Measurements from ENCODE around the gene PPM1D.

PPM1D gene

DNA sequence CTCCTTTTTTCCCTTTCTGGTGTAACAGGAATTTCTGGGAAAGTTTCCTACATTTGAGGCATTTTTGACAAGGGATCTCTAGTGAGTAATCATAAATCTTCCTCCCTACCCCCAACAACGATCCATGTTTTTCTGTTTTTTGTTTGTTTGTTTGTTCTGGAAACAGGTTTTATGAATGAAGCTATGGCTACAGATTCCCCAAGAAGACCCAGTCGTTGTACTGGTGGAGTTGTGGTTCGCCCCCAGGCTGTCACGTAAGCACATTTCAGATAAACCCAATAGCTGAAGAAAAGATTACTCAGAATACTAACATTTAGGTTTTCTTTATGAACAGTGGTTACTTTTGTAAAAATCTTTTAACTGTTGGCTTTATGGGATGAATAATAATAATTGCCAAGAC is 79.3 kb downstream of the PPM1D start:
- Histone ChIP-seq H3K9me3 (ENCODE audit: control insufficient read depth, low read length) (no peaks in the 10 kb centered on the region), H3K36me3 (ENCODE audit: control insufficient read depth, insufficient read depth, low read length) (no peaks in the 10 kb centered on the region), H3K27me3 (ENCODE audit: control insufficient read depth, insufficient read depth, low read length) (no peaks in the 10 kb centered on the region), H3K4me1 (ENCODE audit: control insufficient read depth, insufficient read depth, low read length) (no peaks in the 10 kb centered on the region), H3K4me3 (ENCODE audit: low read length) (no peak overlapping the region), H3K9ac (ENCODE audit: low read length) (no peak overlapping the region)

DNA sequence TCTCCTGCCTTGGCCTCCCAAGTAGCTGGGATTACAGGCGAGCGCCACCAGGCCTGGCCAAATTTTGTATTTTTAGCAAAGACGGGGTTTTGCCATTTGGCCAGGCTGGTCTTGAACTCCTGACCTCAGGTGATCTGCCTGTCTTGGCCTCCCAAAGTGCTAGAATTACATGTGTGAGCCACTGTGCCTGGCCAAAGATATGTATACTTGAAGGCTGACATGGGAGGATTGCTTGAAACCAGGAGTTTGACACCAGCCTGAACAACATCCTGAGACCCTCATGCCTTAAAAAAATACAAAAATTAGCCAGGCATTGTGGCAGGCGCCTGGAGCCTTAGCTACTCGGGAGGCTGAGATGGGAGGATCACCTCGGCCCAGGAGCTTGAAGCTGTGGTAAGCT is 80.8 kb downstream of the PPM1D start:
- Histone ChIP-seq H3K4me3 (ENCODE audit: low read length) (no peak overlapping the region), H3K36me3 (ENCODE audit: control insufficient read depth, insufficient read depth, low read length) (no peaks in the 10 kb centered on the region), H3K4me1 (ENCODE audit: control insufficient read depth, insufficient read depth, low read length) (no peaks in the 10 kb centered on the region), H3K27me3 (ENCODE audit: control insufficient read depth, insufficient read depth, low read length) (no peaks in the 10 kb centered on the region), H3K9me3 (ENCODE audit: control insufficient read depth, low read length) (no peaks in the 10 kb centered on the region), H3K9ac (ENCODE audit: low read length) (no peak overlapping the region)

DNA sequence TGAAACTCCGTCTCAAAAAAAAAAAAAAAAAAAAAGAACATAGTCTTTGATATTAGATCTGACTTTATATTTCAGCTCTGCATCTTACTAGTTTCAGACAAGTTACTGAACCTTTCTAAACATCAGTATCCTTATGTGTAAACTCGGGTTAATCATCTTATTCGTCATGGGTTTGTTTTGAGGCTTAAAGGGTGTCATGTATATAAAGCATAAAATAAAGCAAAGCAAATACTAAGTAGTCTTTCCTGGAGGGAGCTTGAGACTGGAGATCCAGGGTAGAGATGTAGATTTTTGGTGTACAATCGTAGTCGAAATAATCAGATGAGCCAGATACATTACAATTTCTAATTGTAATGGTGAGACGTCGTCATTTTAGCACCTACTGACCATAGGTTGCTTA is 85.4 kb downstream of the PPM1D start:
- Histone ChIP-seq H3K4me3 (ENCODE audit: low read length) (no peak overlapping the region), H3K36me3 (ENCODE audit: control insufficient read depth, insufficient read depth, low read length) (no peaks in the 10 kb centered on the region), H3K9me3 (ENCODE audit: control insufficient read depth, low read length) (no peaks in the 10 kb centered on the region), H3K9ac (ENCODE audit: low read length) (no peak overlapping the region), H3K4me1 (ENCODE audit: control insufficient read depth, insufficient read depth, low read length) (no peaks in the 10 kb centered on the region), H3K27me3 (ENCODE audit: control insufficient read depth, insufficient read depth, low read length) (no peaks in the 10 kb centered on the region)

DNA sequence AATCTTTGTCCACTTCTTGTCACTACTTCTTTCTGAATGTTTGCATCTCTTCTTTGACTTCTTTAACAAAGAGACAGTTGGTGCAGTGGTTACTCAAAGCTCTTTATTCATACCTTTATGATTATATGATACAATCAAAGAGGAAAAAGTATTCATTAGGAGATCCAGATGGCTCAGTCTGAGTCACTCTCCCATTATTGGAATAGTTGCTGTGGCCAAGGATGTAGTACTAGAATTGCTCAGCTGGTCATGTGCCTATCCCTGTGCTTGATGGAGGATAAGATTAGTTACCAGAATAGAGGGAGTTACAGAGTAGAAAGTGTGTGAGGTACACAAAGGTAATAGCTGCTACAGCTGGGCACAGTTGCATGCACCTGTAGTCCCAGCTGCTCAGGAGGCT is 96.0 kb downstream of the PPM1D start:
- Histone ChIP-seq H3K9ac (ENCODE audit: low read length) (no peak overlapping the region), H3K4me1 (ENCODE audit: control insufficient read depth, insufficient read depth, low read length) (no peaks in the 10 kb centered on the region), H3K4me3 (ENCODE audit: low read length) (no peak overlapping the region), H3K9me3 (ENCODE audit: control insufficient read depth, low read length) (no peaks in the 10 kb centered on the region), H3K27me3 (ENCODE audit: control insufficient read depth, insufficient read depth, low read length) (no peaks in the 10 kb centered on the region), H3K36me3 (ENCODE audit: control insufficient read depth, insufficient read depth, low read length) (no peaks in the 10 kb centered on the region)

DNA sequence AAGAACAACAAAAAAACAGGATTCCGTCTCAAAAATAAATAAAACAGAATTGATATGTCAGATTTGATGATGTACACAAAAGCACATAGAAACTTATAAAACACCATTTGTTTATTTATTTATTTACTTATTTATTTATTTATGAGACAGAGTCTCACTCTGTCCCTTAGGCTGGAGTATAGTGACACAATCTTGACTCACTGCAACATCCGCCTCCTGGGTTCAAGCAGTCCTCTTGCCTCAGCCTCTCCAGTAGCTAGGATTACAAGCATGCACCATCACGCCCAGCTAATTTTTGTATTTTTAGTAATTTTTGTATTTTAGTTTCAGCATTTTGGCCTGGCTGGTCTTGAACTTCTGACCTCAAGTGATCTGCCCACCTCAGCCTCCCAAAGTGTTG is 99.1 kb downstream of the PPM1D start:
- Histone ChIP-seq H3K9me3 (ENCODE audit: control insufficient read depth, low read length) (no peaks in the 10 kb centered on the region), H3K4me3 (ENCODE audit: low read length) (no peak overlapping the region), H3K27me3 (ENCODE audit: control insufficient read depth, insufficient read depth, low read length) (no peaks in the 10 kb centered on the region), H3K9ac (ENCODE audit: low read length) (no peak overlapping the region), H3K4me1 (ENCODE audit: control insufficient read depth, insufficient read depth, low read length) (no peaks in the 10 kb centered on the region), H3K36me3 (ENCODE audit: control insufficient read depth, insufficient read depth, low read length) (no peaks in the 10 kb centered on the region)

DNA sequence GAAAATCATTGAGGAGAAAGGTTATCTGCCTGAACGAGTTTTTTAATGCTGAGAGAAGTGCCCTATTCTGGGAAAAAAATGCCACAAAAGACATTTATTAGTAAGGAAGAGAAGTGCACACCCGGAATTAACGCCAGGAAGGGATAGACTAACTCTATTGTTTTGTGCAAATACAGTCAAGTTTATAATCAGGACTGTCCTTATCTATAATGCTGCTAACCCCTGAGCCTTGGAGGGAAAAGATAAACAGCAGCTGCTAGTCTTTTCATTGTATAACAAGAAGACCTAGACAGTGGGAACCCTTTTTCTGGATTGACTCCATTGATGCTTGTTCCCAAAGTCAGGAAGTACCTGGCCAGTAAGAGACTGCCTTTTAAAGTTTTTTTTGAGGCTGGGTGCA is 104.2 kb downstream of the PPM1D start:
- Histone ChIP-seq H3K9ac (ENCODE audit: low read length) (no peak overlapping the region), H3K36me3 (ENCODE audit: control insufficient read depth, insufficient read depth, low read length) (no peaks in the 10 kb centered on the region), H3K27me3 (ENCODE audit: control insufficient read depth, insufficient read depth, low read length) (no peaks in the 10 kb centered on the region), H3K4me1 (ENCODE audit: control insufficient read depth, insufficient read depth, low read length) (no peaks in the 10 kb centered on the region), H3K4me3 (ENCODE audit: low read length) (no peak overlapping the region), H3K9me3 (ENCODE audit: control insufficient read depth, low read length) (no peaks in the 10 kb centered on the region)

DNA sequence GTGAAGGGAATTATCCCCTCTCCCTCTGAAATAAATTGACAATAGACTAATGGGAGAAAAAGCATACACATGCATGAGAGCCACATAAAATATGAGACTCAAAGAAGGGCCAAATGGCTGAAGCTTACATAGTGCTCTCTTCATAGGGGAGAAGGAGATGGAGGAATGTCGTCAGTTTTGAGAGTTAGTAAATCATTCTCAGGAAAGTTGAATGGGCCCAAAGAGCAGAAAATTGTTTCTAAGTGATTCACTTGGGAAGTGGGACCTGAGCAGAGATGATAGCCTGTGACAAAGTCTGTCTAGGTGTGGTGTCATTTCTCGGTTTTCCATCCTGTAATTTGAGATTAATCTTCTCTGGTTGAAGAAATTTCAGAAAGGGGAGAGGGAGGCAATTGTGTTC is 112.7 kb downstream of the PPM1D start:
- H3K9ac ChIP-seq (ENCODE audit: low read length), result no peak overlapping the region
- no peaks in the 10 kb centered on the region for H3K4me1 ChIP-seq (ENCODE audit: control insufficient read depth, insufficient read depth, low read length)
- no peaks in the 10 kb centered on the region for H3K27me3 ChIP-seq (ENCODE audit: control insufficient read depth, insufficient read depth, low read length)
- no peaks in the 10 kb centered on the region for H3K36me3 ChIP-seq (ENCODE audit: control insufficient read depth, insufficient read depth, low read length)
- H3K9me3 ChIP-seq (ENCODE audit: control insufficient read depth, low read length), result no peaks in the 10 kb centered on the region
- H3K4me3 ChIP-seq (ENCODE audit: low read length), result no peak overlapping the region

DNA sequence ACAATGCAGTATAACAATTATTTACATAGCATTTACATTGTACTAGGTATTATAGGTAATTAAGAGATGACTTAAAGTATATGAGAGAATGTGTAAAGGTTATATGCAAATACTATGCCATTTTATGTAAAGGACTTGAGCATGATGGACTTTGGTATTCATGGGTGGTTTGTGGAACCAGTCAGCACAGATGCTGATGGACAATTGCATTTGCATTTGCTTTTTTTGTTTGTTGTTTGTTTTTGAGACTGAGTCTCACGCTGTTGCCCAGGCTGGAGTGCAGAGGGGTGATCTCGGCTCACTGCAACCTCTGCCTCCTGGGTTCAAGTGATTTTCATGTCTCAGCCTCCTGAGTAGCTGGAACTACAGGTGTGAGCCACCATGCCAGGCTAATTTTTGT is 113.6 kb downstream of the PPM1D start:
- H3K9ac ChIP-seq (ENCODE audit: low read length), result no peak overlapping the region
- no peaks in the 10 kb centered on the region for H3K9me3 ChIP-seq (ENCODE audit: control insufficient read depth, low read length)
- no peaks in the 10 kb centered on the region for H3K36me3 ChIP-seq (ENCODE audit: control insufficient read depth, insufficient read depth, low read length)
- no peaks in the 10 kb centered on the region for H3K27me3 ChIP-seq (ENCODE audit: control insufficient read depth, insufficient read depth, low read length)
- H3K4me1 ChIP-seq (ENCODE audit: control insufficient read depth, insufficient read depth, low read length), result no peaks in the 10 kb centered on the region
- H3K4me3 ChIP-seq (ENCODE audit: low read length), result no peak overlapping the region
